HG03135 (cell line): Measurements from ENCODE around the gene GABPB2.
"Not testable (repeated sequence)": the region's sequence is repeated elsewhere in the genome, so short reads cannot be mapped to it uniquely, and the experiment has no call there.

Source experiments
- ATAC-seq: cut with Tn5 transposase; IDR thresholded peaks from one replicate; pipeline ENCODE4 v1.9.1; 2021; ENCODE audit warnings: mild to moderate bottlenecking, moderate library complexity; ENCODE audit not compliant: unreplicated experiment

GABPB2 gene

GRCh38 chr1:151059109-151060006 is 11.2 kb upstream of the GABPB2 start, which contains the start of gene CDC42SE1:
Gene CDC42SE1 (minus strand): TSS chr1:151059622. CDS start chr1:151055730, 3,892 bp downstream.
- ATAC-seq: peak; percentile 72

DNA sequence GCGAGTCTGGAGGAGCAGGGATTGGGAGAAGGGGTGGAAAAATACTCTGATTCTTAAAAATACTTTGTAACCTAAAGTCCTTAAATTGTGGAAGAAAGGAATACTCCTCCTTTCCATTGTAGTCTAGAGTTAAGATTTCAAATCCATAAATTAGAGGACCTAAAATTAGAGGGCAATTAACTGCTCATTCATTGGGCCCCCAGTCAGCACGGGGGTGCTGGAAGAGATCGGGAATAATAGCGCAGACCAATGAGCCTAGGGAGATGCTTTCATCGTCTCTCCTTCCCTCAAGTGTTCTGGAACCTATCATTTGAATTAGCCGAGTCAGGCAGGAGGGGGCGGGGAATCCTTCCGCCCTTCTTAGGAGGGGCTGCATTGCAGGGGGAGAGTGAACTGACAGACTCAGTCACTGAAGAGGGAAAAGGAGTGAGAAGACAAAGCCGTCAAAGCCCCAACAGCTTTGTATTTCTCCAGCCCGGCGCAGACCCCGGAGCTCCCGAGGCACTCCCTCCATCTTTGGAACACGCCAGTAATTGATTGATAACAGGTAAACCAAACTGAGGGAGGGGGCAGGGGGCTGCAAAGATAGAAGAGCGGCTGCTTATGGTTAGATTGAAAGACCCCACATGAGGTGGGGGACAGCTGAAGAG is 10.4 kb upstream of the GABPB2 start, which contains the start of gene MLLT11:
Gene MLLT11, plus strand, starts transcription at position 391 of the 650 bp plus-strand sequence. CDS start 6,828 bp downstream, outside the sequence.
- ATAC-seq: no peak

- no peak for ATAC-seq
Measured at GRCh38 chr1:151060657-151061421, 9.7 kb upstream of the GABPB2 start.

DNA sequence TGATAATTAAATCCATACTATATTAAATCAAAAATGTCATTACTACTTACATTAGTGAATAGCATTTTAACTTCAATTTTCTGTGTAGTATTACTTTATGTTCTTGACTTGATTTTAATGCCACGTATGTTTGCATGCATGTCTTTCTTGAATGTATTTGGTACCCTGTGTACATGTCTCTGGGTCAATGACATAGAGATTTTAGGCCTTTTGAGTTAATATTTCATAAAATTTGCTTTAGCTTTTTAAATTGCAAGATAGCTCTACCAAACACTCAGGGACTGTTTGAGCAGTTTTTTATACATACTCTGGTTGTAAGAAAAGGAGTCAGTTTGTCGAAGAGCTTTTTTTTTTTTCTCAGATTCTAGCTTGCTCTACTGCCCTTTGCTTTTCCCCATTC is 8.9 kb upstream of the GABPB2 start:
- ATAC-seq: no peak

DNA sequence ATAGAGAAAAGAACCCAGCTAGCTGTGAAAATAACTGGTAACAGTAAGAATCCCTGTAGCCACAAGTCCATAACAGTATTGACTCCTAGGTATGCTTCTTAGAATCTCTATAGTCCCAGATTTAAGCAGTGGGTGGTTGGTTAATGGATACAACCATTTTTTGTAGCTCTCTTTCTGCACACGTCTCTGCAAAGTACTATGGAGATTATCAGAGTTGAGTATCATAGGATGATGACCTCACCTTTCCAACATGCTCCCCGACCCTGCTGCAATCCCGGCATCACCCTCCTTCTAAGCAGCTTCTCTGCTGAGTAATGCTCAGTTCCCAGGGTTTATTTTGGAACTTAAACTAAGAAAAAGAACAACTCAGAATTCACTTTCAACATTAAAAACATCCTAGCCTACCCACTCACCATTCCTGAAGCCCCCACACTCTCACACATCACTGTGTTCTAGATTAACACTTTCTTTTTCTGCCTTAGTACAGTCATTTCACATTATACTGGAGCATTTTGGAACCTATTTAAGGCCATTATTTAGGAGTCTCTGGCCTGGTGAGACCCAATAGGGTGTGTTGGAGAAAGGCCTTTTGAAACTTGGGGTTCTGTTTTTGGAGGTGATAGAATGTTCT is 7.7 kb upstream of the GABPB2 start:
- no peak for ATAC-seq

DNA sequence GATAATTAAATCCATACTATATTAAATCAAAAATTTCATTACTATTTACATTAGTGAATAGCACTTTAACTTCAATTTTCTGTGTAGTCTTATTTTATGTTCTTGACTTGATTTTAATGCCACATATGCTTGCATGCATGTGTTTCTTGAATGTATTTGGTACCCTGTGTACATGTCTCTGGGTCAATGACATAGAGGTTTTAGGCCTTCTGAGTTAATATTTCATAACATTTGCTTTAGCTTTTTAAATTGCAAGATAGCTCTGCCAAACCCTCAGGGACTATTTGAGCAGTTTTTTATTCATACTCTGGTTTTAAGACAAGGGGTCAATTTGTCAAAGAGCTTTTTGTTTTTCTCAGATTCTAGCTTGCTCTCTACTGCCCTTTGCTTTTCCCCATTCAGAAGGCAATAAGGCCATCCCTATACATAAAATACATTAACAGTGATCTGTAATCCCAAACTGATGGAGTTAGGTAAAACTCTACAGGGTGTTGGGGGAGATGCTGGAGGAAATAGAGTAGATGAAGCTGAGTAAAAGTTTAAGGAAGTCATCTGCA is 5.4 kb upstream of the GABPB2 start:
- ATAC-seq: no peak

- no peak for ATAC-seq
Measured at GRCh38 chr1:151067185-151067584, 3.4 kb upstream of the GABPB2 start.

DNA sequence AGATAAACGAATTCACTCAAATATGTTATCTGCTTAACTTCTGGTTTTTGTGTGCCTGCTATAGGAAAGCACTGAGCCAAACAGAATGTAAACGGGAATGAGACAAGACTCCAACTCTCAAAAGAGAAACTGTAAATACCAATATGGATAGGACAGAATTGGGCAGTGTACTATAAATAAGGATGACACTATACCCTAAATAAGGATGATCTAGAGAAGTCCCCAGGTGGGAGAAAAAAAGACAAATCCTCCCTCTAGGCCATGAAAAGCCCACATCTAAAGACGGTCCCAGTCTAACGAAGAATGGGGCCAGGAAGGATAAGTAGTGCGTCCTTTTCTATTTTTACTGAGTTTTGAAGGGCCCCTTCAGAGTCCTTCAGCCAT is 1.5 kb upstream of the GABPB2 start:
- ATAC-seq: no peak

DNA sequence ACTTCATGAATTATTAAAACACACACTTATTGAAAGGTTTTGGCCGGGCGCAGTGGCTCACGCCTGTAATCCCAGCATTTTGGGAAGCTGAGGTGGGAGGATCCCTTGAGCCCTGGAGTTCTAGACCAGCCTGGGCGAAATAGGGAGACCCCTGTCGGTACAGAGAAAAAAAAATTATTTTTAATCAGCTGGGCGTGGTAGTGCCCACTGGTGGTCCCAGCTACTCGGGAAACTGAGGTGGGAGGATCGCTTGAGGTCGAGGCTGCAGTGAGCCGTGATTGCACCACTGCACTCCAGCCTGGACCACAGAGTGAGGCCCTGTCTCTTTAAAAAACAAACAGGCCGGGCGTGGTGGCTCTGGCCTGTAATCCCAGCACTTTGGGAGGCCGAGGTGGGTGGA is 1.7 kb downstream of the GABPB2 start:
- no peak for ATAC-seq

GRCh38 chr1:151085953-151086559 is 15.5 kb downstream of the GABPB2 start:
- no peak for ATAC-seq

DNA sequence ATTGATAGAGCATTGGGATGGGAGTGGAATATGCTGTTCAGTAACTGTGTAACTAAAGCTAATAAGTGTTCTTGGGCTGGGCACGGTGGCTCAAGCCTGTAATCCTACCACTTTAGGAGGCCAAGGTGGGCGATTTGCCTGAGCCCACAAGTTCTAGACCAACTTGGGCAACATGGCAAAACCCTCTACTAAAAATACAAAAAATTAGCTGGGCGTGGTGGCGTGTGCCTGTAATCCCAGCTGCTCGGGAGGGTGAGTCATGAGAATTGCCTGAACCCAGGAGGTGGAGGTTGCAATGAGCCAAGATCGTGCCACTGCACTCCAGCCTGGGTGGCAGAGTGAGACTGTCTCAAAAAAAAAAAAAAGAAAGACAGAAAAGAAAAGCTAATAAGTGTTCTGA is 26.9 kb downstream of the GABPB2 start:
- not testable (repeated sequence) for ATAC-seq

GRCh38 chr1:151098126-151098525 is 27.6 kb downstream of the GABPB2 start:
- ATAC-seq: no peak

- ATAC-seq: no peak
Measured at GRCh38 chr1:151104630-151105029, 34.1 kb downstream of the GABPB2 start.

GRCh38 chr1:151106894-151107293 is 36.3 kb downstream of the GABPB2 start:
- no peak for ATAC-seq

DNA sequence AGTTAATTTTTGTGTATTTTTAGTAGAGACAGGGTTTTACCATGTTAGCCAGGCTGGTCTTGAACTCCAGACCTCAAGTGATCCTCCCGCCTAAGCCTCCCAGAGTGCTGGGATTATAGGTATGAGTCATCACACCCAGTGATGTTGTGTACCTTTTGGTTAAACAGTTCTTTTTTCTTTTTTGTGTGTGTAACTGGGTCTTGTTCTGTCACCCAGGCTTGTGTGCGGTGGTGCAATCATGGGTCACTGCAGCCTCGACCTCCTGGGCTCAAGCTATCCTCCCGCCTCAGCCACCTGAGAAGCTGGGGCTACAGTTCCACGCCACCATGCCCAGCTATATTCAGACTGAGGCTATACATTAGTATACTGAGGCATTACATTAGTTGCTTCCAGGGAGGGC is 37.8 kb downstream of the GABPB2 start:
- no peak for ATAC-seq

- no peak for ATAC-seq
Measured at GRCh38 chr1:151113877-151114276, 43.3 kb downstream of the GABPB2 start.

DNA sequence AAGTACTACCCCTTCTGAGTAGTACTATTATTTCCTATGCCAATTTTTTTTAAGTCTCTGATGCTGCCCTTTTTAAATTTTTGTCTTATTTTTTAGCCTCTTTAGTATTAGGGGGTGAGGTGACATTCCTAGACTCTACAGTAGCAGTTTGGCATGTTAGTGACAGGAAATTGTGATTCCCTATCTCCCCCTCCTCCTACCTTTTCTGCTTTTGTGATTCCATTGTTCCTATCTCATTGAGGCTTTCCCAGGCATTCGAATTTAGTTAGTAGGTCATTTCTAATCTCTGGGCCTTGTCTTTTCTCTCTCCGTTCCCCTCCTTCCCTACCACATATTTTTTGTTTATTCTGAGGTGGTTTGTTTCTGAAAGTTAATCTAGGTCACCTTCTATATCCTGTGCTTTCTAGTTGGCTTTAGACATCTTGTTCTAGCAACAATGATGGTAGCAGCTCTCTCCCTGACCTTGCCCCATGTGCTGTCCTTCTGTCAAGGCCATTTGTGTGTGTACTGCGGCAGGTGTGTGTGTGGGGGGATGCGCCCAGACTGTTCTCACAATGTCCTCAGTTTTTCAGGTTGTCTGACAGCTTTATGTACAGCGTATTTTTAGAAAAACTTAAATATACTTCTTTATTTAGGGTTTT is 54.3 kb downstream of the GABPB2 start:
- no peak for ATAC-seq

GRCh38 chr1:151128800-151129199 is 58.2 kb downstream of the GABPB2 start:
- no peak for ATAC-seq

GRCh38 chr1:151130987-151131586 is 60.5 kb downstream of the GABPB2 start:
- ATAC-seq: peak; percentile 79
